ENCODE measurements around the gene NOP14. TPM values are rescaled to one million over a fixed set of nuclear protein-coding genes. Genes with fewer than 3 reads are reported as not detected.
A peak's percentile ranks its signal among the peaks of the same experiment; 100 is the strongest.

NOP14 gene
- total and polyA plus RNA-seq, 2 of the 8 experiments (the other 6 are each of a cell fraction or from before 2014, with no cell fraction given) = 8.6 to 45.3 TPM

DNA sequence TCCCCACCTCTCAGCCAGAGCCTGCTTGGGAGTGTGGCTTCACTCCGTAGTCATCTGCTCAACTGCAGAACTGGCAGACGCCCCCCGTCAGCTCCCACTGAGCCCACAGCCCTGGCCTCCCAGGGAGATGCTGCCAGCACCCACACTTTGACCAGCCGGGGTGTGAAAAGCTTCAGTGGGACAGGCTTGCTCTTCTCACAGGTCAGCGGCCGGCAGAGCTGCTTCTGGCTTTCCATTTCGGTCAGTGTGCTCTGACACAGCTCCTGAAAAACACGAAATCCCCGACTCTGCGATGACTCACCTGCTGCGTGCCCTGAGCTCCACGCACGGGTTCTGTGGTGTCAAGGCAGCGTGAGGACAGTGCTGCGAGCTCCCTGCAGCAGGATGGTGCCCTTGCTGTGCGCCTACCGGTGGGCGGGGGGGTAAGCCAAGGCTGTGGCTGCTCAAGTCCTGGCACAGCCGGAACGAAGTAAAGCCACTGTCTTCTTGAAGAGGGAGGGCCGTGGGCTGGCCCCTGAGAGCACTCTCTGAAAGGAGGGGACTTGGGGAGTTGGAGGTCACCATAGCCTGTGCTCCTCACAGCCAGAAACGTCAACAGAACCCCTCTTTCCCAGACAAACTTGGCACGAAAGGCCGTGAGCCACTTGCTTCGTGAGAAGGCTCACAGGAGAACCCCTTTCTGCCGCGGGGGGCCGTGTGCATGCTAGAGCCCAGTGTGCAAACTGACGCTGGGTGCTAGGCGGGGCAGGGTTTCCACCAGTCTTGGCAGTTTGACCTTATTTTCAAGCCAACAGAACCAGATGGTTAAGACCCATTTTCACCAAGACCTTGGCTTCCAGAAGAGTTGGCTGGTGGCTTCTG is 23.6 kb downstream of the NOP14 start:
- no peak for DNase-seq (ENCODE audit: low read depth in 1 of 2, low spot score in 2 of 2)
- Histone ChIP-seq H2BK12ac (ENCODE audit: low read depth, low read length) (no peak overlapping the region), H3K4me1 (replicated peaks in 1 of 4; ENCODE audit: control insufficient read depth in 3 of 4, insufficient read depth in 4 of 4, low read length in 3 of 4) (peaks cover 0 to 9% (median 3%) of the 10 kb centered on the region in 4 experiments; a peak in 6 of 7 replicates), H3K36me3 (ENCODE audit: control insufficient read depth in 2 of 4, insufficient read depth in 4 of 4, low read length in 3 of 4) (peaks cover 35 to 67% (median 55%) of the 10 kb centered on the region in 4 experiments), H3K4me3 (ENCODE audit: extremely low read depth in 1 of 4, insufficient read depth in 2 of 4, low read depth in 3 of 4, low read length in 4 of 4) (no peak overlapping the region), H3K23ac (ENCODE audit: insufficient read length) (no peak overlapping the region), H4K8ac (ENCODE audit: extremely low read depth, insufficient read depth, low read length) (no peak overlapping the region), H3K23me2 (ENCODE audit: low read depth, low read length) (peaks cover 8% of the 10 kb centered on the region), H3K27ac (ENCODE audit: low read depth, low read length) (no peak overlapping the region), H3K18ac (ENCODE audit: extremely low read depth, low read length) (no peak overlapping the region), H4K20me1 (replicated peaks in 1 of 2; ENCODE audit: control insufficient read depth in 1 of 2, insufficient read depth in 2 of 2, low read length in 2 of 2) (peaks cover 15 to 29% of the 10 kb centered on the region in 2 experiments), H3K9me3 (ENCODE audit: insufficient read depth in 2 of 2, low read depth in 1 of 2, low read length in 1 of 2) (no peaks in the 10 kb centered on the region; a peak in 1 of 4 replicates), H3K79me2 (ENCODE audit: control insufficient read depth in 1 of 2, insufficient read depth in 2 of 2, low read length in 2 of 2) (peaks cover 0 to 16% of the 10 kb centered on the region in 2 experiments; a peak in 2 of 4 replicates), H2BK20ac (ENCODE audit: low read length) (no peak overlapping the region), H3K4me2 (ENCODE audit: insufficient read depth in 1 of 2, low read depth in 2 of 2, low read length in 2 of 2) (no peak overlapping the region), H4K5ac (ENCODE audit: insufficient read length, low read depth, low read length) (no peak overlapping the region), H3K27me3 (replicated peaks in 1 of 4; ENCODE audit: control insufficient read depth in 3 of 4, extremely low read depth in 1 of 4, insufficient read depth in 3 of 4, low read length in 3 of 4) (no peaks in the 10 kb centered on the region), H2BK15ac (ENCODE audit: low read length) (no peak overlapping the region), H3K14ac (ENCODE audit: insufficient read length) (no peak overlapping the region), H3K79me1 (ENCODE audit: low read depth, low read length) (peaks cover 7% of the 10 kb centered on the region), H3K9ac (replicated peaks in 1 of 4; ENCODE audit: extremely low read depth in 1 of 4, low read depth in 3 of 4, low read length in 3 of 4) (no peak overlapping the region), H2BK5ac (ENCODE audit: low read depth, low read length) (no peak overlapping the region), H2BK120ac (replicated peaks; ENCODE audit: low read depth, low read length) (no peak overlapping the region), H3K56ac (replicated peaks; ENCODE audit: insufficient read length, low read depth, low read length) (no peak overlapping the region), H2AFZ (ENCODE audit: low read length) (no peak overlapping the region), H2AK5ac (ENCODE audit: low read depth, low read length) (no peak overlapping the region), H3K4ac (replicated peaks; ENCODE audit: insufficient read length, low read depth, low read length) (no peak overlapping the region), H4K91ac (replicated peaks; ENCODE audit: insufficient read length, low read length) (no peak overlapping the region)
- POLR2A ChIA-PET (ENCODE audit: partially characterized antibody) = interaction anchor here (1.1 to 6.0 kb wide), 5 partner anchors 10 to 15 kb away, joined by 4 to 45 read pairs (median 5); no protein-coding TSS in a partner anchor
- TF ChIP-seq POLR2AphosphoS5 (IDR thresholded peaks at IDR 0.05; ENCODE audit: low read depth, low read length) (0 out of 2 replicates have a peak, but pooled peaks have one; percentile 38), JUND (IDR thresholded peaks at IDR 0.05; ENCODE audit: low read length) (no peak)
- 94% methylated on average over 30 of the region's 30 CpGs; no CpG with 5 or more reads in 1 of the 2 experiments for WGBS, 2 experiments (ENCODE audit: extremely low coverage in 1 of 2, insufficient coverage in 1 of 2, insufficient read length in 1 of 2, insufficient replicate concordance in 2 of 2, low coverage in 1 of 2, low lambda C conversion rate in 2 of 2, missing lambda C conversion rate in 1 of 2)
- CTCF ChIA-PET (ENCODE audit: partially characterized antibody) = interaction anchor here (0.7 to 1.3 kb wide), 2 partner anchors 9 to 14 kb away, joined by 3 to 4 read pairs; no protein-coding TSS in a partner anchor
- no peak for FAIRE-seq
